Adrenal gland (tissue), 12 donors: ENCODE measurements around the gene GBF1. TPM values are rescaled to one million over a fixed set of nuclear protein-coding genes. Genes with fewer than 3 reads are reported as not detected.

Experiments used
- DNase-seq, 7 donors: peaks; one replicate each; pipeline ENCODE4 v3.0.0-alpha.2; 2019 to 2020
- H3K27ac ChIP-seq, 5 donors: fragments of 200-600 bp; sonication (generic) in 4 of 5; 1 replicate in 3 of 5; 2 replicates in 2 of 5; pipeline versions ENCODE4 v1.5.1 to v1.8.0; 2016 to 2020; ENCODE audit warnings: mild to moderate bottlenecking in 1 of 5
- H3K27me3 ChIP-seq: fragments of 200-600 bp; 2 replicates; pipeline ENCODE4 v1.8.0; 2021
- H3K36me3 ChIP-seq, 2 donors: fragments of 200-600 bp; replicated peaks in 1 of 2; 1 replicate in 1 of 2; 2 replicates in 1 of 2; pipeline versions ENCODE4 v1.5.1 to v1.8.0; 2018 to 2022
- H3K4me1 ChIP-seq, 2 donors: fragments of 200-600 bp; replicated peaks in 1 of 2; 1 replicate in 1 of 2; 2 replicates in 1 of 2; pipeline versions ENCODE4 v1.5.1 to v1.8.0; 2018 to 2021
- H3K4me3 ChIP-seq, 4 donors: fragments of 200-600 bp; sonication (generic) in 3 of 4; one replicate each; pipeline ENCODE4 v1.5.1; 2016 to 2018
- H3K9me3 ChIP-seq, 3 donors: fragments of 200-600 bp; sonication (generic) in 1 of 3; replicated peaks in 1 of 3; 1 replicate in 2 of 3; 2 replicates in 1 of 3; pipeline versions ENCODE4 v1.5.1 to v1.8.0; 2016 to 2021
- POLR2A ChIP-seq, 2 donors: fragments of 450-650 bp; IDR thresholded peaks; one replicate each; pipeline ENCODE4 v1.6.1; 2017; ENCODE audit warnings: antibody characterized with exemption in 2 of 2, mild to moderate bottlenecking in 2 of 2, moderate library complexity in 1 of 2
- WGBS, 4 donors: extraction: QIAGEN DNeasy Blood & Tissue Kit in 2 of 4; methylation state at CpG; one replicate each; pipeline versions ENCODE4 v1.1.5 to v1.1.7; 2013 to 2017; 5-methylcytosine and 5-hydroxymethylcytosine counted together
- intact Hi-C, 2 donors: fragments of 100-400 bp; cut with DNase I; formaldehyde crosslinking; loops; one replicate each; pipeline versions ENCODE4 v1.14.1 to v1.15.0; 2022 to 2023
- polyA plus RNA-seq, 3 donors: library from polyadenylated mRNA; stranded (reverse); fragments of 200-250 nt in 2 of 3; fragments of 350-450 nt in 1 of 3; fragmentation: Illumina TruSeq in 1 of 3; extraction: RNeasy Lipid Tissue Mini Kit (QIAGEN cat#74804) in 1 of 3; gene quantifications; one replicate each; pipeline ENCODE4 v1.2.3, GENCODE V29; 2013 to 2014
- total RNA-seq, 9 donors: library from RNA; depleted of rRNA in 4 of 9; stranded (reverse); fragments of >200 nt in 4 of 9; fragments of 120-200 nt in 1 of 9; fragmentation: NEBNext Ultra II Directional in 1 of 9; extraction: Animal tissue kit (Norgen Biotek cat#: 25700) in 1 of 9; gene quantifications; one replicate each; pipeline versions ENCODE4 v1.1.0 to v1.2.4, GENCODE V29; 2013 to 2023
- TF ChIP-seq, protein P1 (sequence below), 6 experiments: fragments of 450-650 bp in 4 of 6; fragments of 200-600 bp in 2 of 6; sonication (generic) in 1 of 6; IDR thresholded peaks; 1 replicate in 5 of 6; 2 replicates in 1 of 6; pipeline versions ENCODE4 v1.5.1 to v1.8.0; 2016 to 2021; ENCODE audit warnings: antibody characterized with exemption in 6 of 6, mild to moderate bottlenecking in 2 of 6, moderate library complexity in 1 of 6
- donor health status: healthy with polysubstance abuse.
- donor health status: Bipolar disorder and iron deficiency.
- donor health status: DM: yes; HTN: yes; CAD: no.
- donor health status: DM: no; HTN: no; CAD: no.
- donor health status: DM: no; HTN: no; CAD: no.
- donor health status: DM: yes; HTN: yes; CAD: no.

The GBF1 gene
- total and polyA plus RNA-seq, 12 donors, result 16.4 to 46.1 (median 37.7) TPM

DNA sequence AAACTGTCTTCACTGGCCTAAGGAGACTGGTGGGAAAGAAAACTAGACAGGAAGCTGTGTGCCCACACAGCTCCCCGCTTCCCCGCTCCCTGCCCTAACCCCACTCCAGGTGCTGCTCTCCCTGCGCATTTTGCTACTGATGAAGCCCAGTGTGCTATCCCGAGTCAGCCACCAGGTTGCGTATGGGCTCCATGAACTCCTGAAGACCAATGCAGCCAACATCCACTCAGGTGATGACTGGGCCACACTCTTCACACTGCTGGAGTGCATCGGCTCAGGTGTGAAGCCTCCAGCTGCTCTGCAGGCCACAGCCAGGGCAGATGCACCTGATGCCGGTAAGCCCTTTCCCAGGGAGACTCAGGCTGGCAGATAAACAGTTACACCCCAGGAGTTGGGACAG lies 129.9 kb downstream of the GBF1 start:
- Histone ChIP-seq H3K27me3 (no peaks in the 10 kb centered on the region), H3K36me3 (peaks cover 0 to 92% of the 10 kb centered on the region in 2 donors), H3K27ac (no peak overlapping the region), H3K4me3 (no peak overlapping the region), H3K4me1 (no peaks in the 10 kb centered on the region), H3K9me3 (no peaks in the 10 kb centered on the region)
- WGBS, 4 donors, result 87 to 97% (median 93%) methylated on average over 4 to 7 of the region's 7 CpGs
- DNase-seq, result no peak
- TF ChIP-seq, protein P1, sequence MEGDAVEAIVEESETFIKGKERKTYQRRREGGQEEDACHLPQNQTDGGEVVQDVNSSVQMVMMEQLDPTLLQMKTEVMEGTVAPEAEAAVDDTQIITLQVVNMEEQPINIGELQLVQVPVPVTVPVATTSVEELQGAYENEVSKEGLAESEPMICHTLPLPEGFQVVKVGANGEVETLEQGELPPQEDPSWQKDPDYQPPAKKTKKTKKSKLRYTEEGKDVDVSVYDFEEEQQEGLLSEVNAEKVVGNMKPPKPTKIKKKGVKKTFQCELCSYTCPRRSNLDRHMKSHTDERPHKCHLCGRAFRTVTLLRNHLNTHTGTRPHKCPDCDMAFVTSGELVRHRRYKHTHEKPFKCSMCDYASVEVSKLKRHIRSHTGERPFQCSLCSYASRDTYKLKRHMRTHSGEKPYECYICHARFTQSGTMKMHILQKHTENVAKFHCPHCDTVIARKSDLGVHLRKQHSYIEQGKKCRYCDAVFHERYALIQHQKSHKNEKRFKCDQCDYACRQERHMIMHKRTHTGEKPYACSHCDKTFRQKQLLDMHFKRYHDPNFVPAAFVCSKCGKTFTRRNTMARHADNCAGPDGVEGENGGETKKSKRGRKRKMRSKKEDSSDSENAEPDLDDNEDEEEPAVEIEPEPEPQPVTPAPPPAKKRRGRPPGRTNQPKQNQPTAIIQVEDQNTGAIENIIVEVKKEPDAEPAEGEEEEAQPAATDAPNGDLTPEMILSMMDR (IDR thresholded peaks at IDR 0.05), result no peak
- no peak for TF ChIP-seq POLR2A (IDR thresholded peaks at IDR 0.05)
- intact Hi-C loops, result no loop called here

DNA sequence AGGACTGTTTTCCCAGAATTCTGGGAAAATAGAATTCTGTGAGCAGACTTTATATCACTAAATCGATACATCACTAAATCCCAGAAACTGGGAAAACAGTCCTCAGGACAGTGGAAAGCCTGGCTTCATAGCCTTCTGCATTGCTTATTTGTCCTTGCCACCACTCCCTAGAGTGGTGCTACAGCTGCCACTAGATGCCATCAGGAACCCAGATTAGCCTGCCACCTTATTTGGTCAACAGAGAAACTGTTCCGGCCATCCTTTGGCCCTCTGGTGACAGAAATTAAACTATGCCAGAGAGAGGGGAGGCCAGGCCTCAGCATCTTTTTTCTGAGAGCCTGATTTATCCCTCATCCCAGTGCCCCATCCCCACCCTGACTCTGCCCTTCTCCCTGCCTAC lies 130.5 kb downstream of the GBF1 start:
- no peaks in the 10 kb centered on the region for H3K9me3 ChIP-seq
- H3K4me1 ChIP-seq, result no peaks in the 10 kb centered on the region
- H3K27me3 ChIP-seq, result no peaks in the 10 kb centered on the region
- H3K36me3 ChIP-seq, result peaks cover 0 to 92% of the 10 kb centered on the region in 2 donors
- DNase-seq, result no peak
- H3K27ac ChIP-seq, result no peak overlapping the region
- no peak overlapping the region for H3K4me3 ChIP-seq
- intact Hi-C loops, result no loop called here
- no peak for TF ChIP-seq POLR2A (IDR thresholded peaks at IDR 0.05)
- TF ChIP-seq, protein P1 (IDR thresholded peaks at IDR 0.05), result no peak
- WGBS, 4 donors, result 69 to 100% (median 91%) methylated on average over 2 of the region's 2 CpGs

DNA sequence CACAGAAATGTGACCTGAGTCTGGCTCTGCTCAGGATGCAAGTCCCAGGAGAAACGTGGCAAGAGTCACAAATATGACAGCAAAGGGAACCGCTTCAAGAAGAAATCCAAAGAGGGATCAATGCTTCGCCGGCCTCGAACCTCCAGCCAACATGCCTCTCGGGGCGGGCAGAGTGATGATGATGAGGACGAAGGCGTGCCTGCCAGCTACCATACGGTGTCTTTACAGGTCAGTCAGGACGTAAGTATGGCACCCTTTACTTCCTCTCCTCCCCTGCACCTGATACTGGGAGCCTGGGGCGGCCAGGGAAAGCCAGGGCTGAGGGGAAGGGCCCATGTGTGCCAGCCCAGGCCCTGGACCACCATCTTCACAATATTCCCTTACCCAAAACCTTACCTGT lies 131.6 kb downstream of the GBF1 start:
- no peak for DNase-seq
- no peaks in the 10 kb centered on the region for H3K27me3 ChIP-seq
- peaks cover 0 to 91% of the 10 kb centered on the region in 2 donors for H3K36me3 ChIP-seq
- intact Hi-C loops, result no loop called here
- TF ChIP-seq, protein P1 (IDR thresholded peaks at IDR 0.05), result no peak
- no peak for TF ChIP-seq POLR2A (IDR thresholded peaks at IDR 0.05)
- 92 to 96% (median 94%) methylated on average over 12 of the region's 12 CpGs for WGBS, 4 donors
- H3K27ac ChIP-seq, result no peak overlapping the region
- no peaks in the 10 kb centered on the region for H3K4me1 ChIP-seq
- H3K4me3 ChIP-seq, result no peak overlapping the region
- H3K9me3 ChIP-seq, result no peaks in the 10 kb centered on the region

DNA sequence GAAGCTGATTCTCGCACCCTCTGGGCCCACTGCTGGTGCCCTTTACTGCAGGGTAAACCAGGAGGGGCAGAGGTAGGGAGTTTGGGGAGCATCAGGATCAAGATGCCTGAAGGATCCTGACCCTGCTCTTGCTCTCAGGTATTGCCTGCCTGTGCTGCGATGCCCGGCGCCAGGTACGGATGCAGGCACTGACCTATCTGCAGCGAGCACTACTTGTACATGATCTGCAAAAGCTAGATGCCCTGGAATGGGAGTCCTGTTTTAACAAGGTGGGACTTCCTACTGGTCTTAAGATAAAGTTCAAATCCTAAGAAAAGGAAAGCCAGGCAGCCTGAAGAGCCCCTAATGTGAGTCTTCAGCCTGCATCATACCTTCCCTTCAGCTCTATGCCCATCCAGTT lies 134.1 kb downstream of the GBF1 start:
- TF ChIP-seq POLR2A (IDR thresholded peaks at IDR 0.05), result no peak
- TF ChIP-seq, protein P1 (IDR thresholded peaks at IDR 0.05), result no peak
- 97 to 100% (median 98%) methylated on average over 1 to 6 of the region's 6 CpGs for WGBS, 4 donors
- Histone ChIP-seq H3K9me3 (no peaks in the 10 kb centered on the region), H3K4me1 (no peaks in the 10 kb centered on the region), H3K27me3 (no peaks in the 10 kb centered on the region), H3K27ac (no peak overlapping the region), H3K36me3 (peaks cover 0 to 83% of the 10 kb centered on the region in 2 donors), H3K4me3 (no peak overlapping the region)
- no peak for DNase-seq
- intact Hi-C loops, result no loop called here
